ENCODE results near the gene SYT15. TPM values are rescaled to one million over a fixed set of nuclear protein-coding genes. Genes with fewer than 3 reads are reported as not detected.

SYT15 gene
- total RNA-seq, 1 experiment from 2014 or later: 0.43 TPM

DNA sequence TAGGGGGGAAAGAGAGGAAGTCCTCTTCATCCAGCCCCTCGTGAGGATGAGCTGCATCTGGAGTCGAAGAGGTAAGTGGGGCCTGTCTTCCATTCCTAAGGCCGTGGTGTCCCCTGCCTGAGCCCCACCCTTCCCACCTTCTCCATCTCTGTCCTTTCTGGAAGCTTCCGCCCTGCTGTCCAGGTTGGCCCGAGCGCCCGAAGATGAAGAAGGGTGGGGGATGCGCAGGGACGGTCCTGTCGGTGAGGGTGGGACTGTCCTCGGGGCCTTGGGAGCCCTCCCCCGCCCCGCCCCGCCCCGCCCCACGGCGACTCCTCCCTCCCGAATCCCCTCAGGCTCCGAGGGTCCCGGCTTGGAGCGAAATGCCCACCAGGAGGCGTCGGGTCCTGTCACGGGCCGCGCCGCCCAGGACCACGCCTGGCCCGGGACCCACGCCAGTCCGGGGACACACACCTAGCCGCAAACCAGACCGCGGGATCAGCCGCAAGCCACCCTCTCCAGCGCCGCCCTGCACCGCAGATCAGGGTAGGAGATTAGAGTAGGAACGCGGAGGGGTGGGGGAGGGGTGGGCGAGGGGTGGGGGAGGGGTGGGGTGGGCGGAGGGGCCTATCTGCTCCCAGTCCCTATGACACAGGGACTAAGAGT, 37.8 kb upstream of the SYT15 start:
- H3K4me1 ChIP-seq: peaks cover 59% of the 10 kb centered on the region
- POLR2A ChIA-PET: no interaction called here
- H3K27ac Mint-ChIP-seq (ENCODE audit: unreplicated experiment): peak overlapping the region; percentile 98
- DNase-seq: peak in 1 of 2 experiments; percentile 51
- H3K4me3 Mint-ChIP-seq (ENCODE audit: unreplicated experiment): peak overlapping the region; percentile 54
- no peaks in the 10 kb centered on the region for H3K27me3 Mint-ChIP-seq (ENCODE audit: insufficient read depth, unreplicated experiment)
- TF ChIP-seq, protein P1, sequence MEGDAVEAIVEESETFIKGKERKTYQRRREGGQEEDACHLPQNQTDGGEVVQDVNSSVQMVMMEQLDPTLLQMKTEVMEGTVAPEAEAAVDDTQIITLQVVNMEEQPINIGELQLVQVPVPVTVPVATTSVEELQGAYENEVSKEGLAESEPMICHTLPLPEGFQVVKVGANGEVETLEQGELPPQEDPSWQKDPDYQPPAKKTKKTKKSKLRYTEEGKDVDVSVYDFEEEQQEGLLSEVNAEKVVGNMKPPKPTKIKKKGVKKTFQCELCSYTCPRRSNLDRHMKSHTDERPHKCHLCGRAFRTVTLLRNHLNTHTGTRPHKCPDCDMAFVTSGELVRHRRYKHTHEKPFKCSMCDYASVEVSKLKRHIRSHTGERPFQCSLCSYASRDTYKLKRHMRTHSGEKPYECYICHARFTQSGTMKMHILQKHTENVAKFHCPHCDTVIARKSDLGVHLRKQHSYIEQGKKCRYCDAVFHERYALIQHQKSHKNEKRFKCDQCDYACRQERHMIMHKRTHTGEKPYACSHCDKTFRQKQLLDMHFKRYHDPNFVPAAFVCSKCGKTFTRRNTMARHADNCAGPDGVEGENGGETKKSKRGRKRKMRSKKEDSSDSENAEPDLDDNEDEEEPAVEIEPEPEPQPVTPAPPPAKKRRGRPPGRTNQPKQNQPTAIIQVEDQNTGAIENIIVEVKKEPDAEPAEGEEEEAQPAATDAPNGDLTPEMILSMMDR (IDR thresholded peaks at IDR 0.05; ENCODE audit: insufficient read depth in 1 of 2, low read depth in 1 of 2, low read length in 1 of 2, severe bottlenecking in 1 of 2, unreplicated experiment in 1 of 2): peak in 1 of 2 experiments; percentile 22
- peaks cover 8% of the 10 kb centered on the region for H3K9me3 ChIP-seq
- CTCF ChIA-PET: interaction anchor here (1.6 to 2.0 kb wide), 3 partner anchors 8 to 17 kb away, joined by 3 to 8 read pairs (median 5); no protein-coding TSS in a partner anchor
- H3K9me3 Mint-ChIP-seq (ENCODE audit: unreplicated experiment): peaks cover 9% of the 10 kb centered on the region
- H3K36me3 Mint-ChIP-seq (ENCODE audit: insufficient read depth, unreplicated experiment): peaks cover 19% of the 10 kb centered on the region
- no TSS peak for BruUV-seq (replicated peaks)
- no peaks in the 10 kb centered on the region for H3K27me3 ChIP-seq (replicated peaks; ENCODE audit: control insufficient read depth, insufficient read depth, low read length)
- H3K4me3 ChIP-seq (ENCODE audit: low read depth, low read length): no peak overlapping the region
- intact Hi-C loops (cut with micrococcal nuclease; ENCODE audit: unreplicated experiment): no loop called here
- H3K36me3 ChIP-seq (ENCODE audit: control insufficient read depth, insufficient read depth, low read length): no peaks in the 10 kb centered on the region
- peaks cover 63% of the 10 kb centered on the region for H3K4me1 Mint-ChIP-seq (ENCODE audit: low read depth, unreplicated experiment)

DNA sequence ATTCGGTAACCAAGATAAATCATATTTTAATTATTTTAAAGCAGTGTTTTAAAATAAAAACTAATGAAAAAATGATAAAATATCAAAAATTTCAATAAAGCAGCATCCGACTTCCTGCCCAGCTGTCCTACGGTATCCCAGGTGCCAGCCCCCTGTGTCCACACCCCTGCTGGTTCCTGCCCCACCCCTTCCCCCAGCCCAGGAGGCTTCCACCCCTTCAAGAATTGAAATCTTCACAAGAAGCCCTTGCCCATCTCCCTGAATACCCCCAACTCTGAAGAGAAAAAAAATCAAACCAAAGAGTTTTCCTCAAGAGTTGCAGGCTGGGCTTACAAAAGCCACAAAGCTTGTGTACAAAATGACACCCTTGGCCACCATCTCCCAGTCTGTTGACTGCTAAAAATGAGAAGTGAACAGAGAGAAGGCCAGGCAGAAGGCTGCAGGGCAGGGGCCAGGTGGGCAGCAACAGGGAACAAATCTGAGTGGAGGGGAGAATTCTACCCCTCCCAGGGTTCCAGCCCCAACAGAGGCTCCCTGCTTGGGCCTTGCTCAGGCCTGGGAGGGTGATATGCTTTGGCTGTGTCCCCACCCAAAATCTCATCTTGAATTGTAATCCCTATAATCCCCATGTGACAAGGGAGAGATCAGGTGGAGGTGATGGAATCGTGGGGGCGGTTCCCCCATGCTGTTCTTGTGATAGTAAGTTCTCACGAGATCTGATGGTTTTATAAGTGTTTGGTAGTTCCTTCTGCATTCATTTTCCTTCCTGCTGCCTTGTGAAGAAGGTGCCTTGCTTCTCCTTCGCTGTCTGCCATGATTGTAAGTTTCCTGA, 37.0 kb upstream of the SYT15 start:
- Histone ChIP-seq H3K36me3 (ENCODE audit: control insufficient read depth, insufficient read depth, low read length) (no peaks in the 10 kb centered on the region), H3K9me3 (peaks cover 8% of the 10 kb centered on the region), H3K27me3 (replicated peaks; ENCODE audit: control insufficient read depth, insufficient read depth, low read length) (no peaks in the 10 kb centered on the region), H3K4me1 (peaks cover 62% of the 10 kb centered on the region), H3K4me3 (ENCODE audit: low read depth, low read length) (no peak overlapping the region)
- intact Hi-C loops (cut with micrococcal nuclease; ENCODE audit: unreplicated experiment): no loop called here
- no TSS peak for BruUV-seq (replicated peaks)
- no peak for DNase-seq
- Mint-ChIP-seq H3K9me3 (ENCODE audit: unreplicated experiment) (peaks cover 9% of the 10 kb centered on the region), H3K27me3 (ENCODE audit: insufficient read depth, unreplicated experiment) (no peaks in the 10 kb centered on the region), H3K27ac (ENCODE audit: unreplicated experiment) (peak overlapping the region; percentile 55), H3K36me3 (ENCODE audit: insufficient read depth, unreplicated experiment) (peaks cover 19% of the 10 kb centered on the region), H3K4me3 (ENCODE audit: unreplicated experiment) (no peak overlapping the region), H3K4me1 (ENCODE audit: low read depth, unreplicated experiment) (peaks cover 58% of the 10 kb centered on the region)
- ChIA-PET CTCF (no interaction called here), POLR2A (no interaction called here)
- TF ChIP-seq, protein P1 (IDR thresholded peaks at IDR 0.05; ENCODE audit: insufficient read depth in 1 of 2, low read depth in 1 of 2, low read length in 1 of 2, severe bottlenecking in 1 of 2, unreplicated experiment in 1 of 2): no peak

DNA sequence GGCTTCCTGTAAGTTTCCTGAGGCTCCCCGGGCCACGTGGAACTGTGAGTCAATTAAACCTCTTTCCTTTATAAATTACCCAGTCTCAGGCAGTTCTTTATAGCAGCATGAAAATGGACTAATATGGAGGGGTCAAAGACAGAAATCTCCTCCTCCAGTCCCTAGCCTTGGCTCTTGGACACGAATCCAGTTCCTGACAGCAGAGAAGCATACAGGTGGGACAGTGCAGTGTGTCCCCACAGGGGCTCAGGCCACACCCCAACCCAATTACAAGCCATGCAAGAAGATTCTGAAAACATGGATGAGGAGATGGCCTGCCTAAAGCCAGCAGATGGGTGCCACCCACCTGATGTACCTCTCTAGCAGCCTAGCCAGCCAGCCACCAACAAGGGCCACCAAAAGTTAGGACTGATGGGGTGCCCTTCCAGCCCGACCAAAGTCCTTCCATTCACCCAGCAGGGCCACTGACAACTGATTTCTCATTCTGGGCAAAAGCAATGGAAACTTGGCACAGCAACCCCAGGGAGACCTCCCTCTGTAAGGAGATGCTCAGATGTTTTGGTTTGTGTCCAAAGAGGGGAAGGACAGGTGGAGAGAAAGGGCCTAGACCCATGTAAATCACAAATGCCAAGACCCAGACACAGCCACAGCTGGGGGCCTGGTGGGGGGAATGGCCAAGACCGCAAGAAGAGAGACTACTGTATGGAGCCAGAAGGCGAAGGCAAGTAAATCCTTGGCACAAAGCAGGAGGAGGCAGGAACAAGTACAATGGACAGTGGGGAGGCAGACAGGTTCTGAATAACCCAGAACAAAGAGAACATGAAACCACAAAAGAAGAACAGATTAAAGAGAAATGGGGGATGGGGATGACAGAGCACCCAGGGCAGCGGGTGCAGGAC, 36.1 kb upstream of the SYT15 start:
- BruUV-seq (replicated peaks): TSS peak; percentile 4
- Histone ChIP-seq H3K36me3 (ENCODE audit: control insufficient read depth, insufficient read depth, low read length) (no peaks in the 10 kb centered on the region), H3K4me1 (peaks cover 53% of the 10 kb centered on the region), H3K4me3 (ENCODE audit: low read depth, low read length) (no peak overlapping the region), H3K9me3 (peaks cover 8% of the 10 kb centered on the region), H3K27me3 (replicated peaks; ENCODE audit: control insufficient read depth, insufficient read depth, low read length) (no peaks in the 10 kb centered on the region)
- Mint-ChIP-seq H3K4me3 (ENCODE audit: unreplicated experiment) (no peak overlapping the region), H3K27me3 (ENCODE audit: insufficient read depth, unreplicated experiment) (no peaks in the 10 kb centered on the region), H3K9me3 (ENCODE audit: unreplicated experiment) (peaks cover 9% of the 10 kb centered on the region), H3K27ac (ENCODE audit: unreplicated experiment) (peak overlapping the region; percentile 55), H3K36me3 (ENCODE audit: insufficient read depth, unreplicated experiment) (peaks cover 19% of the 10 kb centered on the region), H3K4me1 (ENCODE audit: low read depth, unreplicated experiment) (peaks cover 50% of the 10 kb centered on the region)
- intact Hi-C loops (cut with micrococcal nuclease; ENCODE audit: unreplicated experiment): no loop called here
- POLR2A ChIA-PET: no interaction called here
- peak in 1 of 2 experiments; percentile 34 for DNase-seq
- TF ChIP-seq, protein P1 (IDR thresholded peaks at IDR 0.05; ENCODE audit: insufficient read depth in 1 of 2, low read depth in 1 of 2, low read length in 1 of 2, severe bottlenecking in 1 of 2, unreplicated experiment in 1 of 2): no peak
- CTCF ChIA-PET: interaction anchor here (0.9 kb wide), 1 partner anchor 15 kb away, joined by 3 read pairs; no protein-coding TSS in a partner anchor
